GM10847 (cell line): Measurements from ENCODE around the gene PXMP4.
A peak's percentile ranks its signal among the peaks of the same experiment; 100 is the strongest.

Experiments used
- POLR2A ChIP-seq: IDR thresholded peaks from 2 replicates; pipeline ENCODE4 v1.6.1; 2011; ENCODE audit not compliant: insufficient read length; ENCODE audit errors: extremely low read depth

PXMP4 gene, protein sequence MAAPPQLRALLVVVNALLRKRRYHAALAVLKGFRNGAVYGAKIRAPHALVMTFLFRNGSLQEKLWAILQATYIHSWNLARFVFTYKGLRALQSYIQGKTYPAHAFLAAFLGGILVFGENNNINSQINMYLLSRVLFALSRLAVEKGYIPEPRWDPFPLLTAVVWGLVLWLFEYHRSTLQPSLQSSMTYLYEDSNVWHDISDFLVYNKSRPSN

DNA sequence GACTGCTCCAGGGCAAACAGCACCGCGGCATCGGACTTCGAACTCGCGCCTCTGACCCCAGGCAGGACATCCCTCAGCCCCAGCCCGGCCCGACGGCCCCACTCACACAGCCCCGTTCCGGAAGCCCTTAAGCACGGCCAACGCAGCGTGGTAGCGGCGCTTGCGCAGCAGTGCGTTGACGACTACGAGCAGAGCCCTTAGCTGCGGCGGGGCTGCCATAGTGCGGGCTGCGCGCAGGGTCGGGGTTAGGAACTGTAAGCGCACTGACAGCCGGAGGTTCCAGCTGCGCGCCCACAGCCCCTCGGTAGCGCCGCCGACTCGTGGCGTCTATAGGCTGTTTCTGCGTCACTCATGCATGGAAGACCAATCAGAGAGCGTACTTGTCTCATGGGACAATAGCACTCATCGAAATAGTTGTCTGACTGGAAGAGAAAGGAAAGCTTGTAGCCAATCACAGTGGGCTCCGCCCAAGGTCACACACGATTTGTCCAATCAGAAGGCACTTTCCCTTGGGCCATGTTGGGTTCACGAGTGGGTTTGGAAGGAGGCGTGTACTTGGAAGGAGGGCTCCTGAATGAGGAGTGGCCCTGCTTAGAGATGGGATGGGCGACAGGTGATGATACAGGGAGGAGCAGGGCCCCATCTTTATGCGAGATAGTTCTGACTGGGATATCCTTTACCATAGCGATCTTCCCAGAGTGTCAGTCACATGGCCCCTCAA is at the start of gene PXMP4:
TSS of gene PXMP4 (minus strand) at position 322 of the 721 bp plus-strand sequence. CDS start at position 219, 103 bp downstream.
- TF ChIP-seq POLR2A = peak; percentile 24

DNA sequence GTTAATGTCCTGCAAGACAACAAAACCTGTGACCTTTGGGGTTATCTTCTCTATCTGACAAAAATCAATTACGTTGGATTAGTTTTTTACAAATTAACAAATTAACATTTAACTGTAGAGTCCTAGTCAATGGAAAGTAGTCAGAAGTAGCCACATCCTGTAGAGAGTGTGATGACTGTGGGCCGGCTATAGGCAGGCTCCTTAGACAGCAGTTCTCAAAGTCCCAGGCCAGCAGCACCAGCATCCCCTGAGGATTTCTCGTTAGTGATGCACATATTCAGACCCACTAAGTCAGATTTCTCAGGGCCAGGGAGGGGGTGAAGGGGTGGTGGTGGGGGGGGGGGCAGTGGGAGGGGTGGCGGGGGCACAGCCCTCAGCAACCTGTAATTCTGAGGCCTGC is 48.9 kb upstream of the PXMP4 start:
- no peak for TF ChIP-seq POLR2A

GRCh38 chr20:33767777-33768138 is 47.6 kb upstream of the PXMP4 start:
- TF ChIP-seq POLR2A = no peak

- no peak for TF ChIP-seq POLR2A
Observed at GRCh38 chr20:33766686-33767085, 46.6 kb upstream of the PXMP4 start.

- TF ChIP-seq POLR2A = no peak
Observed at GRCh38 chr20:33765592-33765991, 45.5 kb upstream of the PXMP4 start.

DNA sequence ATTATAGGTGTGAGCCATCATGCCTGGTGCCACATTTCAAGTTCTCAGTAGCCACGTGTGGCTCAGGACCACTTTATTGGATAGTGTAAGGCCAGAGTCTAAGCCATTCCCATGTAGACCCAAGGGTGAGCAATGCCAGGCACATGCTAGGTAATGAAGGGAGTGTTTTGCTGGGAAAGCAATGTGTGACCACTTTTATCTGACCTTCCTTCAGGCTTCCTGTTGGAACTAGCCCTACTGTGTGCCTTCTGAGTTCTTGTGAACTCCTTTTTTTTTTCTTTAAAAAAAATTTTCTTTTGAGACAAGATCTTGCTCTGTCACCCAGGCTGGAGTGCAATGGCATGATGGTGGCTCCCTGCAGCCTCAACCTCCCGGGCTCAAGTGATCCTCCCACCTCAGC is 45.0 kb upstream of the PXMP4 start:
- TF ChIP-seq POLR2A = no peak

GRCh38 chr20:33761698-33762250 is 41.7 kb upstream of the PXMP4 start:
- no peak for TF ChIP-seq POLR2A

DNA sequence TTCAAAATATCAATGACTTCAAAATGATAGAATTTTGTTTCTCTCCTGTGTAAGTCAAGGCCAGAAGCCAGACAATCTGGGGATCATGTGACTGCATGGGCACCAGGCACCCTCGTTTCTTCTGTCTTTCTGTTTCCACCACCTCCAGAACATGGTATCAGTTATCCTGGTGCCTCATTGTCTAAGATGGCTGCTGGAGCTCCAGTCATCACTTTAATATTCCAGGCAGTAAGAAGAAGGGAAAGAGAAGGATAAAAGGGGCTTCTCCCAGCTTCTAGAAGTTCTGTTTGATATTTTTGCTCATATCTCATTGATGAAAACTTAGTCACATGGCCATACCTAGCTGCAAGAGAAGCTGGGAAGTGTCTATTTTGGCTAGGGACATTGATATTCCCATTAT is 37.3 kb upstream of the PXMP4 start:
- no peak for TF ChIP-seq POLR2A

DNA sequence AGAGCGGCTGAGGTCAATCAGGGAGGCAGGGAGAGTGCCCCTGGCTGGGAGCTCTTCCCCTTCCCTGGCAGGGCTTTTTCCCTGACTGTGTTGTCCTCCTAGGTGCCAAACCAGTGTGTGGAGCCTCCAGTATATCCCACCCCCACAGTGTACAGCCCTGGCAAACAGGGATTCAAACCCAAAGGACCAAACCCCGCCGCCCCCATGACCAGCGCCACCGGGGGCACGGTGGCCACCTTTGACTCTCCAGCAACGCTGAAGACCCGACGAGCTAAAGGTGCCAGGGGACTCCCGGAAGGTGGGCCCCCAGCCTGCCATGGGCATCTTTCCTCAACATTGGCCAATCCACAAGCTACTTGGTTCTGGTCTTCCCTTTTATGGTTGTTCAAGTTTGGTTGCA is 36.9 kb upstream of the PXMP4 start:
- TF ChIP-seq POLR2A = no peak

DNA sequence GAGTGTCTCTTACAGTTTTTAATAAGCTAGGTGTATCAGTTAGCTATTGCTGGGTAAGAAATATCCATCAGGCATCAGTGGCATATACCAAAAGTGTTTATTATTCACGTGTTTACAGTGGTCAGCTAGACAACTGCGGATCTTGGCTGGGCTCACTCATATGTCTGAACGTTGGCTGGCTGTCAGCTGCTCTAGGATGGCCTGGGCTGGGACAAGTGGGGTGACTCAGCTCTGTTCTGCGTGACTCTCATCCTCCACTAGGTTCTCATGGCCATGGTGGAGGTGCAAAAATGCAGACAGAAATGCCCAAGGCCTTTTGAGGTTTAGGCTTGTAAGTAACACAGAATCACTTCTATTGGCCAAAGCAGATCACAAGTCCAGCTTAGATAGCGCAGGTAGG is 33.7 kb upstream of the PXMP4 start:
- no peak for TF ChIP-seq POLR2A

- TF ChIP-seq POLR2A = no peak
Observed at GRCh38 chr20:33753143-33753542, 33.0 kb upstream of the PXMP4 start.

DNA sequence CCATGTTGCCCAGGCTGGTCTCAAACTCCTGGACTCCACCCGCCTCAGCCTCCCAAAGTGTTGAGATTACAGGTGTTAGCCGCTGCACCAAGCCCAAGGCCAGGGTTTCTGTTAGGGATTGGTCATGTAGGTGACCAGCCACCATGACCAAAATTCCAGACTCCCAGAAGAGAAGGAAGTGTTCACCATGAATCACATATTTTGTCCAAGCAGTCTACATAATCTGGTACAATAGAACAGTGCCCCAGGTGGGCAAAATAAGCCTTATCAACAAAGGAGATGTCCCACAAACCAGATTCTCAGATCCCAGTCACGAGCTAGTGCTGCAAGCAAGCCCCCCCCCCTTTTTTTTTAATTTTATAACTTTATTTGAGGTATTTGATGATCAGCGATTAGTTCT is 31.7 kb upstream of the PXMP4 start:
- no peak for TF ChIP-seq POLR2A

DNA sequence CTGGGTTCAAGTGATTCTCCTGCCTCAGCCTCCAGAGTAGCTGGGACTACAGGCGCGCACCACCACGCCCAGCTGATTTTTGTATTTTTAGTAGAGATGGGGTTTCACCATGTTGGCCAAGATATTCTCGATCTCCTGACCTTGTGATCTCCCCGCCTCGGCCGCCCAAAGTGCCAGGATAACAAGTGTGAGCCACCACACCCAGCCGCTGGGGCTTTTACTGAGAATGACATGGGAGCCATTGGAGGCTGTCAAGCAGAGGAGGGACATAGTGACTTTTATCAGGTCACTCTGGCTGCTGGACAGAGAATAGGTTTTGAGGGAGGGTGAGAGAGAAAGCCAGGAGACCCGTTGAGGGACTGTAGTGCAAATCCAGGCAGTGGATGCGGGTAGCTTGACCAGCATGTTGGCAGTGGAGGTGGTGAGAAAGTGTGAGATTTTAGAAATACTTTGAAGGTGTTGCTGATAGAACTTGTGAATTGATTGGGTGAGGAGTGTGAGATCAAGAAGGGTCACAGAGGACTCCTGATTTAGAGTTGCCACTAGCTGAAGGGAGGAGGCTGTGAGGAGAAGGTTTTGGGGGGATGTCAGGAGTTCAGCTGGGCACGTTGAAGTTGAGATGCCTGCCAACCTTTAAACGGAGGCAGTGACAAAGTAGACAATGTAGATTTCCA is 26.4 kb upstream of the PXMP4 start:
- TF ChIP-seq POLR2A = no peak

GRCh38 chr20:33744773-33745385 is 24.8 kb upstream of the PXMP4 start:
- no peak for TF ChIP-seq POLR2A

- TF ChIP-seq POLR2A = no peak
Observed at GRCh38 chr20:33744181-33744580, 24.1 kb upstream of the PXMP4 start.

DNA sequence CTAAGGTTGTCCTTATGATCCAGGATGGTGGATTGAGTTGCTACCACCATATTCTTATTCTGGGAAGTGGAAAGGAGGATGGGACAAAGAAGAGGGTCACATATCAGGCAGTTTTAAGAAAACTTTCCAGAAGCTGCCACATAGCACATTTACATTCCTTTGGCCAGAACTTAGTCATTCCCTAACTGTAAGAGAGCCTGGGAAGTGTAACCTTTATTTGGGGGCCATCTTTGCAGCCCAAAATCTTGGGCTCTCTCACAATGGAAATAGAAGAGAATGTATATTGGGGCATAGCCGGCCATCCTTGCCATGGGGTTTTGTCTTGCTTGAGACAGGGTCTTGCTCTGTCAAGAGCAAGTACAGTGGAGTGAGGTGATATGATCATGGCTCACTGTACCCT is 20.1 kb upstream of the PXMP4 start:
- TF ChIP-seq POLR2A = no peak
